Activated T-helper 17 cell treated with anti-CD3 and anti-CD28 coated beads, Interleukin-2, amount 50 U/mL, for 72 hours (primary cell): ENCODE measurements around the gene COX4I2. TPM values are rescaled to one million over a fixed set of nuclear protein-coding genes. Genes with fewer than 3 reads are reported as not detected.

ENCODE experiments used
- ATAC-seq: fragments of 150-1000 bp; cut with Tn5 transposase; replicated peaks from 2 replicates; pipeline ENCODE4 v1.10.0; 2021; ENCODE audit warnings: mild to moderate bottlenecking, moderate library complexity
- H3K27ac Mint-ChIP-seq: one replicate; pipeline ENCODE4 v1.8.0; 2022; ENCODE audit warnings: mixed read lengths
- H3K27me3 Mint-ChIP-seq: one replicate; pipeline ENCODE4 v1.8.0; 2022; ENCODE audit warnings: mixed read lengths
- H3K36me3 Mint-ChIP-seq: one replicate; pipeline ENCODE4 v1.8.0; 2022; ENCODE audit warnings: low read depth, mild to moderate bottlenecking, mixed read lengths
- H3K4me1 Mint-ChIP-seq: one replicate; pipeline ENCODE4 v1.8.0; 2022; ENCODE audit warnings: mixed read lengths
- H3K4me3 Mint-ChIP-seq: one replicate; pipeline ENCODE4 v1.8.0; 2022; ENCODE audit warnings: mild to moderate bottlenecking, mixed read lengths
- H3K9me3 Mint-ChIP-seq: one replicate; pipeline ENCODE4 v1.8.0; 2022; ENCODE audit warnings: mixed read lengths
- total RNA-seq, 2 donors: library from RNA; stranded (reverse); gene quantifications; one replicate each; pipeline ENCODE4 v1.2.3, GENCODE V29; 2022

The COX4I2 gene
- total RNA-seq, 2 donors from 2014 or later = not detected

DNA sequence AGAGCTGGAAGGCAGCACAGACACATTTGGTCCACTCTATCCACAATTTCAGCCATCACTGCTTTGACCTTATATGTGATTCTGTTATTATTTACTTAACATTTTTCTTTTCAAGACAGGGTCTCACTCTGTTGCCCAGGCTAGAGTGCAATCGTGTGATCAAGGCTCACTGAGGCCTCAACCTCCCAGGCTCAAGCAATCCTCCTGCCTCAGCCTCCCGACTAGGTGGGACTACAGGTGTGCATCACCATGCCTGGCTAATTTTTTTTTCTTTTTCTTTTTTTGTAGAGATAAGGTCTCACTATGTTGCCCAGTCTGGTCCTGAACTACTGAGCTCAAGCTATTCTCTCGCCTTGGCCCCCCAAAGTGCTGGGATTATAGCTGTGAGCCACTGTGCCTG is 44.6 kb downstream of the COX4I2 start:
- H3K27me3 Mint-ChIP-seq = no peaks in the 10 kb centered on the region
- H3K36me3 Mint-ChIP-seq = peaks cover 100% of the 10 kb centered on the region
- no peaks in the 10 kb centered on the region for H3K9me3 Mint-ChIP-seq
- peak overlapping the region; percentile 88 for H3K27ac Mint-ChIP-seq
- H3K4me3 Mint-ChIP-seq = peak overlapping the region; percentile 27
- peaks cover 76% of the 10 kb centered on the region for H3K4me1 Mint-ChIP-seq
- ATAC-seq = no peak

DNA sequence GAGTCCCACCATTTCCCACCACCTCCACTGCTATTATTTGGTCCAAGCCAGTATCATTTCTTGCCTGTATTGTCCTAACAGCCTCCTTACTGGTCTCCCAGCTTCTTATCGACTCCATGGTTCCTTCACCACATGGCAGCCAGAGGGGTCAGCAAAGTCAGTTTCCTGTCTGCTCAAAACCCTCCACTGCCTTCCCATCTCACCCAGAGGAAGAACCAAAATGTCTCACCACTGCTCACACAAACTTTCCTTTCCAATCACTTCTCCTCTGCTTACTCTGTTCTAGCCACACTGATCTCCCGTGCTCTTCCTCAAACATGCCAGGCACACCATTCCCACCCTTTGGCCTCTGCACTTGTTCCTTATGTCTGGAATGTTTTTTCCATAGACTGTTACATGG is 45.2 kb downstream of the COX4I2 start:
- H3K4me1 Mint-ChIP-seq = peaks cover 70% of the 10 kb centered on the region
- H3K9me3 Mint-ChIP-seq = no peaks in the 10 kb centered on the region
- ATAC-seq = no peak
- H3K4me3 Mint-ChIP-seq = peak overlapping the region; percentile 27
- peaks cover 100% of the 10 kb centered on the region for H3K36me3 Mint-ChIP-seq
- no peaks in the 10 kb centered on the region for H3K27me3 Mint-ChIP-seq
- H3K27ac Mint-ChIP-seq = peak overlapping the region; percentile 88

DNA sequence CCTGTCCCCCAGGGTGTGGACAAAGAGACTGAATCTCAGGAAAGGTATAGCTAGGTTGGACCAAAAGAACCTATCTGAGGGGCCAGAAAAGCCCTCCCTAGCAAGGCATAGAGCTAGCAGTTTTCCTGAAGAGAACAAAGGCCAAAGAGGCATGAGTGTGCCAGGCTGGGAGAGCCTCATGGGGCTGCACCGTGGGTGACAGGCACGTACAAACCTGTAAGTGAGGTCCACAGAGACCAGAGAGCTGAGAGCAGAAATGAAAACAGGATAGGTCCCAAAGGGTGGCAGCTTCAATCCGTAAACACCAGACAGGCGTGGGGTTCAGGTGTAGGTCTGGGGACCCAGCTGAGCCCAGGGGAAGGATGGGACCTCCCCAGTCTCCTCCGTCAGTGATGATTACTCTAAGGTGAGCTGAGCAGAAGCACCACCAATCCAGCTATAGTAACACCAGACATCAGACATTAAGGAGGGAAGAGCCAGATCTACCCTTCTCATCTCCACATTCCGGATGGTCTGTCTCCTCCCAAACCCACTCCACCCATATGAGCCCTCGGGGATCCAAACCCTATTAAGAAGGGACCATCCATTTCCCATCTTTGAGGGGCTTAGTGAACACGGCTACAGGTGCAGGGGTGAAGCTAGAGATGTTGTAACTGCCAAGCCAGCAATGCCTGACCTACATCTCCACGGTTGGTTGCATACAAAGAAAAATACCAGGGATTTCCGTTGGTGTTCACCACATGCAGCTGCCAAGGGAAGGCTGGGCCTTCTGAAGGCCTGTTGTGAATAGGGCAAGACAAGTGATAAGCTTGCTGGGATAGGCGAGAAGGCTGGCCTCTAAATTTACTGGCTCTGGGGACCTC is 46.7 kb downstream of the COX4I2 start:
- Mint-ChIP-seq H3K4me3 (peak overlapping the region; percentile 27), H3K36me3 (peaks cover 100% of the 10 kb centered on the region), H3K27ac (peak overlapping the region; percentile 82), H3K4me1 (peaks cover 56% of the 10 kb centered on the region), H3K9me3 (no peaks in the 10 kb centered on the region), H3K27me3 (no peaks in the 10 kb centered on the region)
- ATAC-seq = peak; percentile 60

DNA sequence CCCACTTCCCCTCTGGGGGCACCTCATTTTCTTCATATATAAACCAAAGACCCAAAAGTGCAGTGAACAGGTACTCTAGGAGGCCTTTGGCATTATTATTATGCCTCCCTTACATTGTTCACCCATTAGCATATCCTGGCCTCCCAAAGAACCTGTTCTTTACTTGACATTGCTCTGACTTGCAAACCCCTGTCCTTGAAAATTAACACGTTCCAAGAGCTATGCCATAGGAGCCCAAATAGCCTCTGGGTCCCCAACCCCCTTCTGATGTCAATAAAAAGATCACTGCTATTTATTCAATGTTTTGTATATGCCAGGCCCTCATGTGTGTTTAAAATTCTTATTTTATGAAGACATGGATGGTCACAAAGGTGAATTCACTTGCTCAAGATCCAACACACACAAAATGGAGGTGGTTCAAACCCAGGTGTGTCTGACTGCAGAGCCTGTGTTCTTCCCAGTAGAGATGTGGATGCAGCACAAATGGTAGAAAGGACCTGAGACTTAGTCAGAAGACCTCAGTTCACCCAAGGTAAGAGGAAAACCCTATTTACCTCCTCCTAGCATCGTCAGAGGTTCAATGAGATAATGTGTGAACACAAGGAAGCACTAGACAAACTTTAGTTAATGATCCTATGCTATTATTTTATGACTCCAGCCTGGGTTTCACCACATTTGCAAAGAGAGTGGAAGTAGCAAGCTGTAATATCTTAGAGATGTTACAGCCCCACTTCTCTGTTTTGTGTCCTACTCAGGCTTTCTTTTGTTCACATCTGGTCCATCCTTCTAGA is 48.3 kb downstream of the COX4I2 start:
- Mint-ChIP-seq H3K4me1 (peaks cover 48% of the 10 kb centered on the region), H3K9me3 (no peaks in the 10 kb centered on the region), H3K36me3 (peaks cover 100% of the 10 kb centered on the region), H3K27me3 (no peaks in the 10 kb centered on the region), H3K4me3 (peak overlapping the region; percentile 27), H3K27ac (peak overlapping the region; percentile 82)
- no peak for ATAC-seq

DNA sequence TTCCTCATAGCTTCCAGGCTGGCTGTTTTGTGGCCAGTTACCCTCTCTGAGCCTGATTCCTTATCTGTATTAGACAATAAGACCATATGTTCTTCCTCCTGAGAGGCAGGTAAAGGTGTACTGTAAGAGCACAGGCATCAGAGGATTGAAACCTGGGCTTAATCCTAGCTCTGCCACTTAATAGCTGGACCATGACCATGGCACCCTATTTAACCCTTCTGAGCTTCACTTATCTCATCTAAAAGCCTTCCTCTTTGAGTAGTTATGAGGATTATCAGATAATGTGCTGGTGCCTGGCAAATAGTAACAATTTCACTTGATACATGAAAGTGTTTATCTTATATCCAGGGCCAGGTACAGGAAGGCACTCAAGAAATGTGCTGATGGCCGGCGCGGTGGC is 50.1 kb downstream of the COX4I2 start:
- H3K9me3 Mint-ChIP-seq = no peaks in the 10 kb centered on the region
- no peak for ATAC-seq
- peaks cover 100% of the 10 kb centered on the region for H3K36me3 Mint-ChIP-seq
- H3K4me1 Mint-ChIP-seq = peaks cover 43% of the 10 kb centered on the region
- no peaks in the 10 kb centered on the region for H3K27me3 Mint-ChIP-seq
- H3K4me3 Mint-ChIP-seq = no peak overlapping the region
- H3K27ac Mint-ChIP-seq = peak overlapping the region; percentile 80

DNA sequence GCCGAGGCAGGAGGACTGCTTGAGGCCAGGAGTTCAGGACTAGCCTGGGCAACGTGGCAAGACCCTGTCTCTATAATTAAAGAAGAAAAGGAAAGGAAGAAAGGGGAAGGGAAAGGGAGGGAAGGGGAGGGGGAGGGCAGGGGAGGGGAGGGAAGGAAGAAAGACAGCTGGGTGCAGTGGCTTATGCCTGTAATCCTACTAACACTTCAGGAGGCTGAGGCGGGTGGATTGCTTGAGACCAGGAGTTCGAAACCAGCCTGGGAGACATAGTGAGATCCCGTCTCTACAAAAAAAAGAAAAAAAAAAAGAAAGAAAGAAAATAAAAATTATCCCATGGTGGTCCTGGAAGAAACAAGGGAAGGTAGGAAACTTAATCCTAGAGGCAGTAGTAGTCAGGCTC is 51.4 kb downstream of the COX4I2 start:
- peak overlapping the region; percentile 80 for H3K27ac Mint-ChIP-seq
- H3K9me3 Mint-ChIP-seq = no peaks in the 10 kb centered on the region
- H3K4me1 Mint-ChIP-seq = peaks cover 37% of the 10 kb centered on the region
- H3K27me3 Mint-ChIP-seq = no peaks in the 10 kb centered on the region
- no peak for ATAC-seq
- peak overlapping the region; percentile 29 for H3K4me3 Mint-ChIP-seq
- peaks cover 100% of the 10 kb centered on the region for H3K36me3 Mint-ChIP-seq

DNA sequence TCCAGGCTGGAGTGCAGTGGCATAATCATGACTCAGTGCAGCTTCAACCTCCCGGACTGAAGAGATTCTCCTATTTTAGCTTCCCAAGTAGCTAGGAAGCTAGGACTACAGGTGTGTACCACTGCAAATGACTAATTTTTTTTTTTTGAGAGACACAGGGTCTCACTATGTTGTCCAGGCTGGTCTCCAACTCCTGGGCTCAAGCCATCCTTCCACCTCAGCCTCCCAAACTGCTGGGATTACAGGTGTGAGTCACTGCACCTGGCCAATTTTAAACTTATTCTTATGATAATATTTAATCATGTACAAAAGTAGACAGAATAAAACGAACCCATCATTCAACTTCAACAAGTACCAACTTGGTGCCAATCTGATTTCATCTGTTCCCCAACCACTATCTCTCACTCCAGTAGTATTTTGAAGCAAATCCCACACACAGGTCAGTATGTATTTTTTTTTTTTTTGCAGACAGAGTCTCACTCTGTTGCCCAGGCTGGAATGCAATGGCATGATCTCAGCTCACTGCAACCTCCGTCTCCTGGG is 52.5 kb downstream of the COX4I2 start:
- Mint-ChIP-seq H3K27ac (no peak overlapping the region), H3K27me3 (no peaks in the 10 kb centered on the region), H3K36me3 (peaks cover 100% of the 10 kb centered on the region), H3K4me3 (no peak overlapping the region), H3K4me1 (peaks cover 41% of the 10 kb centered on the region), H3K9me3 (no peaks in the 10 kb centered on the region)
- ATAC-seq = no peak

DNA sequence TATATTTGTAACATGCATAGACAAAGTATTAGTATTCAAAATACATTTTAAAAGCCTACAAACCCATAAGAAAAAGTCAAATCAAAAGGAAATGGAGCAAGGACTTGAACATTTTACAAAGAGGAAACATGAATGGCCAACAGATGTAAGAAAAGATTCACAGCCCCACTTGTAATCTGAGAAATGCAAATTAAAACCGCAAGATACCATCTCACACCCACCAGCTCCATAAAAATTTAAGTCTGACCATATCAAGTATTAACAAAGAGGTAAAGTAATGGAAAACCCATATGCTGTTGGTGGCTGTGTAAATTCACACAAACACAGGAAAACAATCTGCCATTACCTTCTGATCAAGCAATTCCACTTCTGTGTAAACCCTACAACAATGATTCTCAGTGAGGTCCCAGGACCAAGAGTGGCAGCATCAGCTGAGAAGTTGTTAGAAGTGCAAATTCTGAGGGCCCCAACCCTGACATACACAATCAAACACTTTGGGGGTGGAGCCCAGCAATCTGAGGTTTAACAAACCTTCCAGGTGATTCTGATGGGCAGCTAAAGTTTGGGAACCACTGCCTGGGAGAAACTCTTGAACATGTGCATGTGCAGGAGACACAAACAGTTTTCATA is 54.0 kb downstream of the COX4I2 start:
- Mint-ChIP-seq H3K27ac (peak overlapping the region; percentile 58), H3K9me3 (no peaks in the 10 kb centered on the region), H3K27me3 (no peaks in the 10 kb centered on the region), H3K4me1 (peaks cover 44% of the 10 kb centered on the region), H3K4me3 (peak overlapping the region; percentile 48), H3K36me3 (peaks cover 100% of the 10 kb centered on the region)
- ATAC-seq = peak; percentile 18

DNA sequence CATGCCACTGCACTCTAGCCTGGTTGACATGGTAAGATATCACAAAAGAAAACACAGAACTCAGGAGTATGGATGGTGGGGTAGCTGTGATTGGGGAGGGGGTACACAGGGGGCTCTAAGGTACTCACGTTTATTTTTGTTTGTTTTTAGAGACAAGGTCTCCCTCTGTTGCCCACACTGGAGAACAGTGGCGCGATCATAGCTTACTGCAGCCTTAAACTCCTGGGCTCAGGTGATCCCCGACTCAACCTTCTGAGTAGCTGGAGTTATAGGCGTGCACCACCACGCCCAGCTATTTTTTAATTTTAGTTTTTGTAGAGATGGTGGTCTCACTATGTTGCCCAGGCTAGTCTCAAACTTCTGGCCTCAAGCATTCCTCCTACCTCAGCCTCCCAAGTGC is 55.7 kb downstream of the COX4I2 start:
- ATAC-seq = no peak
- Mint-ChIP-seq H3K4me1 (peaks cover 44% of the 10 kb centered on the region), H3K36me3 (peaks cover 100% of the 10 kb centered on the region), H3K4me3 (no peak overlapping the region), H3K9me3 (no peaks in the 10 kb centered on the region), H3K27ac (no peak overlapping the region), H3K27me3 (no peaks in the 10 kb centered on the region)

DNA sequence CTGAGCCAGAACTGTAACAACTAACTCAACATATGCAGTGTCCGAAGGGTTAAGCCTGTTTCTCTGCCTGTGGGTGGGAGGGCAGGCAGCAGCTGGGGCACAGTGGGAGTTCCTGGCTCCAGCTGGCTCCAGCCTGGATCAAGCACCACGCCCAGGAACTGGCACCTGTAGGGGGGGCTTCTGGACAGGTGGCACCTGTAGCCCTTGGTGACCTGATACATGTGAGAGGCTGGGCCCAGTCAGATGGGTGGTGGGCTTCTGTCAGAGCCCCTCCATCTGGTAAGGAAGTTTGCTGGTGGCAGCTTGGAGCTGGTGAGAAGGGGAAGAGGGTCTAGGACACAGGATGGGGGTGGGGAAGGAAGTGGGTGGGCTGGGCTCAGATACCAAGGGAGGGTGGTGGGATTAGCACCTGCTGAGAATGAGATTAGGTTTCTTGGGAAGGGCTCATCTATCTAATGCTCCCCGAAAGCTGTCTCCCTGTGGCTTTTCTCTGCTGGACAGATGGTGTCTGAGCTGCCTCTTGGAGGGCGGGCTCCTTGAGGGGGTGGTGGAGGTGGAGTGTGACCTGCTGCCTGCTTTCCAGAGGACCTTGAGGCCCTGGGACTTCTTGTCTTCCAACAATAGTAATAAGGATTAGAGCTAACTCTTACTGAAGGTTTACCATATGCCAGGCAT is 56.4 kb downstream of the COX4I2 start:
- Mint-ChIP-seq H3K4me3 (peak overlapping the region; percentile 1), H3K27ac (peak overlapping the region; percentile 88), H3K9me3 (no peaks in the 10 kb centered on the region), H3K4me1 (peaks cover 49% of the 10 kb centered on the region), H3K27me3 (no peaks in the 10 kb centered on the region), H3K36me3 (peaks cover 100% of the 10 kb centered on the region)
- no peak for ATAC-seq

Other genes starting within 250 kb of the COX4I2 start
- not detected for gene DEFB119, start 247.3 kb upstream of the COX4I2 start, total RNA-seq
- not detected for gene DEFB121, start 231.7 kb upstream of the COX4I2 start, total RNA-seq
- gene DEFB123, start 197.3 kb upstream of the COX4I2 start, total RNA-seq = not detected
- gene DEFB124, start 162.8 kb upstream of the COX4I2 start, total RNA-seq = not detected
- gene REM1, start 162.6 kb upstream of the COX4I2 start, total RNA-seq = not detected
- 100 to 1,000 TPM; 129 to 164 TPM for gene HM13, start 123.5 kb upstream of the COX4I2 start, total RNA-seq
- 1 to 10 TPM; 2.9 to 5.3 TPM for gene ID1, start 32.6 kb upstream of the COX4I2 start, total RNA-seq
- gene BCL2L1, start 85.0 kb downstream of the COX4I2 start, total RNA-seq = 100 to 1,000 TPM in 1 of 2 donors, 10 to 100 TPM in 1; 86.7 to 134 TPM
- 100 to 1,000 TPM; 122 to 142 TPM for gene TPX2, start 101.4 kb downstream of the COX4I2 start, total RNA-seq
- under 1 TPM; 0.40 to 0.86 TPM for gene MYLK2, start 181.4 kb downstream of the COX4I2 start, total RNA-seq
- not detected for gene FOXS1, start 207.7 kb downstream of the COX4I2 start, total RNA-seq
- not detected for gene DUSP15, start 232.6 kb downstream of the COX4I2 start, total RNA-seq
- not detected for gene TTLL9, start 232.7 kb downstream of the COX4I2 start, total RNA-seq